ENCODE results near the gene SUFU.

DNA sequence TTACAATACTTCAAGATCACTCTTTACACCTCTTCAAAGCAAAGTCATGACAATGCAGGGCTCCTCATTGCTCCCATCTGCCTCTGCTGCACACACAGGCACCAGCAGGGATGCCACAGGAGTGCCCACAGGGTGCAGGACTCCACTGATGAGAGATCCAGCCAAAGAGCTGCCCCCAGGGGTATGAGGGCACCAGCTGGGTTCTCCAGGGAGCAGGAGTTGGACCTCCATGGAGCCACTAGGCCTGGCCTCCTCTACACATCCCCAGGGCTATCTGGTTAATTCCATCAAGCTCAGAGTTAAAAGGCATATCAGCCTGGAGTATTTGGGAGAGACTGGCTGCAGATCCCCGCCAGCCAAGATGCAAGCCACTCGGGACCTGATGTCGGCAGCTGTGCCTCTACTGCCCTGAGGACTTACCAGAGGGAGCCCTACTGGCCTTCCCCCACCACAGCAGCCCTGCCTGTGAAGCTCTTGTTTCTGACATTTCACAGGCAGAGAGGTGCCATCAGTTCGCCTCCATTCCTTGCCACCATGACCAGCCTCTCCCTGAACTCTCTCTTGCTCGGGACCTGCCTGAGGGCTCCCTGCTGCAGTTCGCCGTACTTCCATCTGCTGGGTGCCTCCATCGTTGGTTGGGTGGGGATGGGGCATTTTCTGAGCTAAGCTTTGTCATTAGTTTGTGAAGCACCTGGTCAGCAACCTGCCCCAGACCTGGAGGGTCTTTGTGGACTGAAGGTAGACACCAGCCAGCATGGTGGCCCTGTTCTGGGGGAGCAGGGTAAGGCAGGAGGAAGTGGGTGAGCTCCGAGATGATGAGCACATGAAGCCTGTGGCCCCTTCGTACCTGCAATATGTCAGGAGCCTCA is 128.0 kb downstream of the SUFU start:
- TF ChIP-seq, protein P1, sequence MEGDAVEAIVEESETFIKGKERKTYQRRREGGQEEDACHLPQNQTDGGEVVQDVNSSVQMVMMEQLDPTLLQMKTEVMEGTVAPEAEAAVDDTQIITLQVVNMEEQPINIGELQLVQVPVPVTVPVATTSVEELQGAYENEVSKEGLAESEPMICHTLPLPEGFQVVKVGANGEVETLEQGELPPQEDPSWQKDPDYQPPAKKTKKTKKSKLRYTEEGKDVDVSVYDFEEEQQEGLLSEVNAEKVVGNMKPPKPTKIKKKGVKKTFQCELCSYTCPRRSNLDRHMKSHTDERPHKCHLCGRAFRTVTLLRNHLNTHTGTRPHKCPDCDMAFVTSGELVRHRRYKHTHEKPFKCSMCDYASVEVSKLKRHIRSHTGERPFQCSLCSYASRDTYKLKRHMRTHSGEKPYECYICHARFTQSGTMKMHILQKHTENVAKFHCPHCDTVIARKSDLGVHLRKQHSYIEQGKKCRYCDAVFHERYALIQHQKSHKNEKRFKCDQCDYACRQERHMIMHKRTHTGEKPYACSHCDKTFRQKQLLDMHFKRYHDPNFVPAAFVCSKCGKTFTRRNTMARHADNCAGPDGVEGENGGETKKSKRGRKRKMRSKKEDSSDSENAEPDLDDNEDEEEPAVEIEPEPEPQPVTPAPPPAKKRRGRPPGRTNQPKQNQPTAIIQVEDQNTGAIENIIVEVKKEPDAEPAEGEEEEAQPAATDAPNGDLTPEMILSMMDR (IDR thresholded peaks at IDR 0.05; ENCODE audit: poor library complexity): no peak
- no peak for TF ChIP-seq EZH2 (IDR thresholded peaks at IDR 0.05; ENCODE audit: borderline replicate concordance)
